ENCODE measurements around the gene PAFAH1B1.

GRCh38 chr17:2672026-2672425 lies 78.6 kb downstream of the PAFAH1B1 start:
- TF ChIP-seq CTCF (IDR thresholded peaks at IDR 0.05; ENCODE audit: extremely low read depth in 1 of 2, insufficient read depth in 1 of 2, low read depth in 1 of 2, low read length in 2 of 2), result no peak
- TF ChIP-seq MAX (IDR thresholded peaks at IDR 0.05; ENCODE audit: insufficient read depth, insufficient read length), result no peak
- no peak for TF ChIP-seq POLR2AphosphoS5 (IDR thresholded peaks at IDR 0.05; ENCODE audit: insufficient read depth, low read depth, low read length)
- TF ChIP-seq POLR2A (IDR thresholded peaks at IDR 0.05; ENCODE audit: low read depth, low read length), result no peak
- TF ChIP-seq EZH2 (IDR thresholded peaks at IDR 0.05; ENCODE audit: borderline replicate concordance, low read depth, low read length, severe bottlenecking), result no peak
- TF ChIP-seq MYC (IDR thresholded peaks at IDR 0.05; ENCODE audit: low read depth, low read length), result no peak
- TF ChIP-seq JUN (IDR thresholded peaks at IDR 0.05; ENCODE audit: borderline replicate concordance, insufficient read depth, insufficient read length, low read depth), result no peak
